COLO668 (cell line): ENCODE measurements around the gene SEZ6L.

Experiments
- DNase-seq: peaks from one replicate; lab custom pipeline; 2025; ENCODE audit not compliant: unreplicated experiment; lab: John Stamatoyannopoulos, UW

The SEZ6L gene

DNA sequence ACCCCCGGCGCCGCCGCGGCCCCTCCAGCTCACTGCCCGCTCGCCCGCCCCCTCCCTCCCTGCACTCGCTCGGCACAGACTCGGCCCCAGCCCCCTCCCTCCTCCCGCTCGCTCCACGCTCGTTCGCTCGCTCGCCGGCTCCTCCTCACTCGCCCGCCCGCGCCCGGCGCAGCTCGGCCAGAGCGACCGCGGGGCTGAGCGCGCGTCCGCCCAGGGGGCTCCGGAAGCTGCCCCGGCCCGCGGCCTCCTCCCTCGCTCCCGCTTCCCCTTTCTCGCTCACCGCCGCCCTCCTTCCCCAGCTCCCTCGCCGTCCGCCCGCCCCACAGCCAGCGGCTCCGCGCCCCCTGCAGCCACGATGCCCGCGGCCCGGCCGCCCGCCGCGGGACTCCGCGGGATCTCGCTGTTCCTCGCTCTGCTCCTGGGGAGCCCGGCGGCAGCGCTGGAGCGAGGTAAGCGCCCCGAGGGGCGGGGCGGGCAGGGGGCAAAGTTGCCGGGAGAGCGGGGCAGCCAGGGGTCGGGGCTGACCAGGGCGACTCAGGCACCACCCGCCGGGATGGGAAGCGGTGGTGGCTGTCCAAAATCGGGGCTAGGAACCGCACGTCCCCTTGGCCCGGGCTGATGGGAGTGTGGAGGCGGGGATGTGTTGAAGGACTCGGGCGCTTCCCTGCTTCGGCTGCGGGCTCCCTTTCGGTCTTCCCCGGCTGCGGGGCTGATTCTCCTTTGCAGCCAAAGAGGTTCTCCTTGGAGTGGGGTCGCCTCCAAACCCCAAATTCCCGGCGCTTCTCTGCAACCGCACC lies at the start of gene SEZ6L:
SEZ6L (plus strand) TSS at position 148 of the 797 bp plus-strand sequence; CDS start at position 356, 208 bp downstream.
- peak; percentile 86 for DNase-seq

DNA sequence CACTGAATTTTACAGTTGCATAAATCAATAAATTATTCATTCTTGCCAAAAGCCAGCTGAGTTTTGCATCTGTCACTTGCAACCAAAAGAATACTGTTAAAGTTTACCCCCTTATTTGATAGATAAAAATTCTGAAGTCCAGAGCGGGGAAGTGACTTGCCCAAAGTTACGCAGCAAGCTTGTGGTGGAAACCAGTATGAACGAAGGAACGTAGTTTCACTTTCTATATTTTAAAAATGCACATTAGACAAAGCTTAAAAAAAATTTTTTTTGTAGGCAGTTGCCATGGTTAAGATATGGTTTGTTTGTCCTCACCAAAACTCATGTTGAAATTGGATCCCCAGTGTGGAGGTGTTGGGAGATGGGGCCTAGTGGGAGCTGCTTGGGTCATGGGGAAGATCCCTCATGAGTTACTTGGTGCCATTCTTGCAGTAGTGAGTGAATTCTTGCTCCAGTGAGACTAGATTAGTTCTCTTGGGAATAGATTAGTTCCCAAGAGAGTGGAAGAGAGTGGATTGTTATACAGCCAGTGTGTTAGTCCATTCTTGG lies 46.3 kb upstream of the SEZ6L start:
- DNase-seq: no peak

DNA sequence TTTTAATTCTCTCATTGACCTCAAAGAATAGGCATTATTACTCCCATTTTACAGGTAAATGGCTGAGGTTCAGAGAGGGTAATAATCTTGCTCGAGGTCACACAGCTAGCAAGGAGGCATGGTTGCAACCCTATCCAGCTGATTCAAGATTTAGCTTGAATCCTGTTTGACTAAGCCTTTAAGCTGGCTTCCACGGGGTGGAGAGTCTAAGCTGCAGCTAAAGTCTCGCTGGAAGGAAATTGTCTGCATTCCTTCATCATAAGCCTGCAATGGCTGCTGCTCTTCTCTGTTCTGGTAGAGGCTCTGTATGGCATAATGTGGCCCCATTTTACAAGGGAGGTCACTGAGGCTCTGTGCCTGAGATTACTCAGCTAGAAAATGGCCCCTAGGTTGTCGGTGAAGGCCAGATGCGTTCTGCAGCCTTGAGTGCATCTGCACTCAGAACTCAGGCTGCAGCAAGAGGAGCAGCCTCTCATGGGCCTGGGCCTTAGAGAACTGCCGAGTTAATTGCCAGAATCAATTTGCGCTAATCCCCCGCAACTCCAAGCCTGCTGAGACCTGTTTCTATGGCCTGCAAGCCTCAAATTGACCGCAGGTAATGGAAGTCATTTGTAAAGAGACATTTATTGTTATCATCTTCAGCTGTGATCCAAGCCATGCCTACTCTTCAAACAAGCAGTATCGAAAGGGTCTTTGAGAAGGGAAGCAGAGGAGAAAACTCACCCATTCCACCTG lies 44.1 kb upstream of the SEZ6L start:
- no peak for DNase-seq

GRCh38 chr22:26127126-26127525 lies 42.1 kb upstream of the SEZ6L start:
- DNase-seq: no peak

DNA sequence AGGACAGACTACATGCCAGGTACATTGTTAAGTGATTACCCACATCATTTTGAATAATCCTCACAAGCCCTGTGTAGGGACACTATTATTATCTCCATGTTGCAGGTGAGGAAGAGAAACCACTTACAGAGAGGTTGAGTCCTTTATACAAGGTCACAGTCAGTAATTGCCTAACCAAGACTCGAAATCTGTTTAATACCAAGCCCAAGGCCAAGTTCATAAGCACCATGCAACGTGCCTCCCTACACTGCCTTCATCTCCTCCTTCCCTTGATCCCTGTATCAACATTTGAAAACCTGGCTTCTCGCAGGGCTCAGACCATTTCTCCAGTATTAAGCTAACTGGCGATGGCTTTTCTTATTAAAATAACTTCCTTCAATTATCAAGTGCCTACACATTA lies 41.7 kb upstream of the SEZ6L start:
- no peak for DNase-seq

- no peak for DNase-seq
These were observed 37.6 kb upstream of the SEZ6L start for GRCh38 chr22:26131589-26132154.

DNA sequence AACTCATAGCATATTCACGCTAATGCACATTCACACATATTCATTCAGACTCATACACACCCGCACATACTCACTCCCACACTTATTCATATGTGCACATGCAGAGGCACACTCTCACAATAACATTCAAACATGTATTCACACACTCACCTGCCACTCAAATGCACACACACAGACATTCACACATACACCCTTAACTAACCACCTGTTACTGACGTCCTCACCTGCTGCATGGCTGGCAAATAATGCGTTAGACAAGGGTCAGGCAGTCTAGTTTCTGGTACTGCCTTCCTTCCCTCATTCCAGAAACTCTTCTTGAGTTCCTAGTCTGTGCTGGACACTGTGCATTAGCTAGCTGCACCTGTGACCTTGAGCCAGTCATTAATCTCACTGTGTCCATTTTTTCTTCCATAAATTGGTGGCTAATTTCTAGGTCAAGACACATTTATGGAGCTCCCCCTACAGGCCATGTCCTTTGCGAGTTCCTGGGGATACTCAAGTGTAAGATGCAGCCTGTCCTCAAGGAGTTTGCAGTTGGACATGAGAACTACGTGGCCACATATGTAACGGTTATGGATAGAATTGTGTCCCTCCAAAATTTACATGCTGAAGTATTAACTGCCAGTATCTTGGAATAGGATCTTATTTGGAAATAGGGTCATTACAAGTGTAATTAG lies 34.5 kb upstream of the SEZ6L start:
- no peak for DNase-seq

GRCh38 chr22:26135806-26136205 lies 33.5 kb upstream of the SEZ6L start:
- DNase-seq: no peak

DNA sequence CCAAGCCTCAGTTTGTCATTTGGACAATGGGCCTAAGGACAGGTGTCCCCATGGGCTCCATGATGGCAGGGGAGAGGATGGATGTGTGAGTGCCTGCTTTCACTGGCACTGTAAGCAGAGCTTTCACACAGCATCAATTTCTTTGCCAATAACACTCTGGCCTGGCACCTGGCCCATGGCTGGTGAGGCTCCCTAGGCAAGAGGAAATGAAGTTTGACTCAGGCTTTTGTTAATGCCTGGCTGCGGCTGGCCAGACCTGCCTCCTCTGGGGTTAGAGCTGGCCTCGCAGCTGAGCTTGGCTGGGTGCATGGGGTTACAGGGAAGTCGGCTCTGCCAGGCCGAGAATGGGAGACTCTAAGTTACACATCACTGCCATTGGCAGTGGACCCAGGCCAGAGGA lies 30.0 kb upstream of the SEZ6L start:
- DNase-seq: no peak

DNA sequence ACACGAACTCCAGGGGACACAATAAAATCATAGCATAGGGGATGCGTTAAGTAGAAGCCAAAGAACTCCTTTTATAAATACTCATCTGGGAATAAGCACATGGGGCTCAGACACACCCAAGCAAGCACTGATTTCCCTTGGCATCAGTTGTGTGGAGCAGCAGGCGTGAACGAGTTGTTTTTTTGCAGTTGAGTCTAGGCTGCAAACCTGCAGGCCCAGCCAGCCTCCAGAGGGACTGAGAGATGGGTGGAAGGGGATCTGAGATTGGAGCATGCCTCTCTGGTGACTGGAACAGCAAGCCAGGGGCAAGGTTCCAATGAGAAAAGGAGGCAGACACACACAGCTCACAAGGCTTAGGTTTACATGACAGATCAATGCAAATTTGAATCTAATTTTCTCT lies 27.4 kb upstream of the SEZ6L start:
- no peak for DNase-seq

DNA sequence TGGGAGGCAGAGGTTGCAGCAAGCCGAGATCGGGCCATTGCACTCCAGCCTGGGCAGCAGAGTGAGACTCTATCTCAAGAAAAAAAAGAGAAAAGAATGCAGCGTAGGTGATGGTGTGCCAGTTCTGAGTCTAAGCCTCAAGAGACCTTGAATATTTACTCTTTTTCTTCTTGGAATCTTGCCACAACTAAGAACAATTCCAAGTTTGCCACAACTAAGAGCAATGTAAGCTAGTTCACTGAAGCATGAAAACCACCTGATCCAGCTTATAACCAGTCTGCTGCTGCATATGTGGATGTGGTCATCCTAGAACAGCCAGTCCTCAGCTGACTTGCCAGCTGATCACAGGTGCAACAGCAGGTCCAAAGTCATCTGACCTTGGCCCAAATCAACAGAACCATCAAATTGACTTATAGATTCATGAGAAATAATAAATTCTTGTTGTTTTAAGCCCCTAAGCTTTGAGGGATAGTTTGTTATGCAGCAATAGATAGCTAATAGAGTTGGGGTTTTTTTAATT lies 25.4 kb upstream of the SEZ6L start:
- no peak for DNase-seq

- DNase-seq: no peak
These were observed 9.4 kb upstream of the SEZ6L start for GRCh38 chr22:26159886-26160285.

GRCh38 chr22:26161746-26162145 lies 7.5 kb upstream of the SEZ6L start:
- no peak for DNase-seq

DNA sequence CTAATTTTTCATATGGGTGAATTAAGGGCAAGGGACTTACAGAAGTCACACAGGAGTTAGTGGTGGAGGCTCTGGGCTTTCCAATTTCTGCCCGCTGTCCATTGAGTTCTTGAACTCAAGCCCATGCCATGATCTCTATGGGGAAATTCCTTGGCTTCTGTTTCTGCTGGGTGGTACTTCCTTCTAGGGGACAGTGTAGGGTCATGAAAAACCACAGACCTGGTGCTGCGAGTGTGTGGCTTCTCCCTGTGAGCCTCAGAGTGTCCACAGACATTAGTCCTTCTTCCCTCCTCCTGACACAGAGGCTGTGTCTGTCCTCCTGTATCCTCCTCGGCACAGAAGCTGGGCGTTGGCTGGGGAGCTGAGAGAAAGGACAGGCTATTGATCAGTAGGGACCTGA lies 6.3 kb upstream of the SEZ6L start:
- no peak for DNase-seq

DNA sequence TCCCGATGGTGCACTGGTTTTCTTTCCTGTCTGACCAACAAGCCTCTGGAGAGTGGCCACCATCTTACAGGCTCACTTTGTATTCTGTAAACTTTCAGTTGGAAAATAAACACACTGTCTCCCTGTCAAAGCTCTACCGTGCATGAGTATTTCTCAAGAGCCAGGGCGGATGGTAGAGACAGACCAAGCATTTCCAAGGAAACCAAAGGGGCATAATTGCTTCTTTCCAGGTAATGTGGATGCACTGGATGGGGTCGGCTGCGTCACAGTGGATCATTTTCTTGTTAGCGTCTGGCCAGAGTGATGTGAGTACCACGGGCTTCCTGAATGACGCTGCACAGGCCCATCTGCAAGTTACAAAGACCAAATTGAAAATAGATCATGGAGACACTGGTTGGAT lies 5.1 kb upstream of the SEZ6L start:
- no peak for DNase-seq

DNA sequence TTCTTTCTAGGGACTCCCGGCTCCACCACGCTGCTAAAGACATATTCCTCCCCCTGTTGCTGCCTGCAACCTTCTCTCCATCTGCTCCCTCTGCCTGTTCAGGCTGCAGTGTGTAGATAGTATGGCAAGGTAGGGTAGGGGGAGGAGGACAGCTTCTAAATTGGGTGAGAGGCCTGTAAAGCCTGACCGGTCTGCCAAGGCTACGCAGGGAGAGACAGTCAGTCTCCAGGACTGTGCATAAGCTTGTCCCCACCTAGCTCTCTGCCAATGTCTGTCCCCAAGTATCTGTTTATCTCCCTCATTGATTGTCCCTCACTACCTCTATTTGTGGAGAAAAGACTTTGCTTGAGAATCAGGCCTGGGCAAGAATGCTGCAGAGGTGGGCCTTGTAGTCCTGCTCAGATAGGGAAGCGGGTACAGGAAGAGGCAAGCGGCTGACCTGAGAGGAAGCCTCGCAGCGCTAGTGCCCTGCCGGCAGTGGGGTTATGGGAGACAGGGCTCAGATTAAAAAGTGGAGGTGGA lies 871 bp upstream of the SEZ6L start:
- DNase-seq: peak; percentile 61

- DNase-seq: no peak
These were observed 335 bp upstream of the SEZ6L start for GRCh38 chr22:26168939-26169314.

GRCh38 chr22:26170112-26170492 lies 840 bp downstream of the SEZ6L start:
- DNase-seq: peak; percentile 44

GRCh38 chr22:26170795-26171580 lies 1.7 kb downstream of the SEZ6L start:
- DNase-seq: peak; percentile 55

DNA sequence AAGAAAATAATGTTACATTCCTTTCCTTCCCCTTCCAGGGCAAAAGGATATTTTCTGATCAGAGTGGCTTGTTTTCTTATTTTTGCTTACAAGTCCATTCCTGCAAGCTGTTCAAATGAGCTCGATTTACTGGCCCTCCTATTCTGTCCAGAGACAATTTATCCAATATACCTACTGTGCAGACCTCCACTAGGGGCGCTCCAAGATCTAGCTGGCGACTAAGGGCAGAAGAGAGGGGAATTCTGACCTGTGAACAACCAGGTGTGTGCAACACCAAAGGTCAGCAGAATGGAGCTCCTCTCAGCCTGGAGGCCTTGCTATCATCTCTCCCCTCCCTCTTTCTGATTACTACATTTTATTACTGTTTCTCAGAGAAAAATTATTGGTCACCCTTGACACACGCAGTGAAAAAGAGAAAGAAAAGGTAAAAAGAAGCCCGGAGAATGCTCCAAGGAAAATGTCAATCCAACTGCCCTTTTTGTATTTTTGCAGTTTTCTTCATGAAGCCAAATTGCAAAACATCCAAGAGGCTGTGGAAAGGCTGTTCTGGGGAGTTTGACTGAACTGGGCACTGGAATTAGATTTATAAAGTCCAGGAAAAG lies 3.2 kb downstream of the SEZ6L start:
- peak; percentile 75 for DNase-seq
